GM12892 (cell line): ENCODE results near the gene ZGRF1.

Experiments
- POLR2A ChIP-seq: IDR thresholded peaks from 2 replicates; pipeline ENCODE4 v1.6.1; 2011; ENCODE audit warnings: low read depth, low read length, control low read depth
- POLR2AphosphoS5 ChIP-seq: IDR thresholded peaks from 2 replicates; pipeline ENCODE4 v1.6.1; 2011; ENCODE audit warnings: low read depth, low read length, control low read depth

GRCh38 chr4:112647785-112648184 lies 11.1 kb upstream of the ZGRF1 start:
- TF ChIP-seq POLR2AphosphoS5 (no peak), POLR2A (no peak)
